ENCODE data around the gene ZC3H6.
"Not testable (repeated sequence)": the region's sequence is repeated elsewhere in the genome, so short reads cannot be mapped to it uniquely, and the experiment has no call there.

Gene ZC3H6

DNA sequence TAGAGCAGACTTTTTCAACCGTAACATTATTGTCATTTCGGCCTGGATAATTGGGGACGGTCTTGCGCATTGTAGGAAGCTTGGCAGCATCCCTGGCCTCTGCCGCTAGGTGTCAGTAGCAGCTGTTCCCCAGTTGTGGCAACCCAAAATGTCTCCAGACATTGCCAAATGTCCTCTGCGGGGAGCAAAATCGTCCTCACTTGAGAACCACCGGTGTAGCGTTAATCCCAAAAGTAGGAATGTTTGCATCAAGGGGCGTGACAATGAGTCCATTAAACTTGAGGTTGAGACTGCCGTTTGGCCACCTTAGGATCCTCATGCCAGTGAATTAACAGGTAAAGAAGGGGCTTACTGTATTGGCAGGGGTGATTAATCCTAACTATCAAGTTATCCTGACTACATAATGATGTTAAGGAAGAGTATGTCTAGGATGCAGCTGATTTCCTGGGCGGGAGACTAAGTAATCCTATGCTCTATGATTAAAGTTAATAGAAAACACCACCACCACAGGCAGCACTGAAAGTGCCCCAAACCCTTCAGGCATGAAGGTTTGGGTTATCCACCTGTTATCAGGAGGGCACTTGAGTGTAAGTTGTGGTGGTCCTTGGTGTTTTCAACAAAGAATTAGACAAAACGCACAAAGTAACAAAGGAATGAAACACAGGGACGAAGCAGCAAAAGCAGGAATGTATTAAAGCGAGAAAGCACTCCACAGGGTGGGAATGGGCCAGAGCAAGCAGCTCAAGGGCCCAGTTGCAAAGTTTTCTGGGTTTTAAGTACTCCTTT, 15.7 kb upstream of the ZC3H6 start:
- H3K4me1 Mint-ChIP-seq: peaks cover 7% of the 10 kb centered on the region
- DNase-seq (ENCODE audit: low spot score in 2 of 2) (peak; percentile 74 to 91), ATAC-seq (peak; percentile 62)
- peaks cover 7% of the 10 kb centered on the region for H3K36me3 Mint-ChIP-seq
- peak overlapping the region; percentile 45 for H3K4me3 Mint-ChIP-seq
- peaks cover 4% of the 10 kb centered on the region for H3K9me3 Mint-ChIP-seq
- peak overlapping the region; percentile 73 for H3K27ac Mint-ChIP-seq

DNA sequence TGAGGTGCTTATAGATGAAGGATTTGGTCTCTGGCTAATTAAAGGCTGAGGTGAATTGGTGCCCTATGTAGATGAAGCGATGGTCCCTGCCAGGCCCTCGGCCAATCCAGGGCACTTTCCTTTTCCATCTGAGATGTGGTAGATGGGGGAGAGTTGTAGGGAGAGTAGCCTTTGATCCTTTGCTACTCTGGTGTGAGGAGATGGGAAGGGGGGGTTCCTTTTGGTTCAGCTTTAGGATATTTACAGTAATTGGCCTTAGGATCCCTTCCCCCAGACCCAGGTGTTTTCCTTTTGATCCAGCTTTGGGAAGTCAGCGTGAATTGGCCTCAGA, 15.1 kb upstream of the ZC3H6 start:
- Mint-ChIP-seq H3K9me3 (peaks cover 4% of the 10 kb centered on the region), H3K27ac (no peak overlapping the region), H3K4me1 (peaks cover 7% of the 10 kb centered on the region), H3K36me3 (peaks cover 1% of the 10 kb centered on the region), H3K4me3 (no peak overlapping the region)
- ATAC-seq (no peak), DNase-seq (ENCODE audit: low spot score in 2 of 2) (no peak)

DNA sequence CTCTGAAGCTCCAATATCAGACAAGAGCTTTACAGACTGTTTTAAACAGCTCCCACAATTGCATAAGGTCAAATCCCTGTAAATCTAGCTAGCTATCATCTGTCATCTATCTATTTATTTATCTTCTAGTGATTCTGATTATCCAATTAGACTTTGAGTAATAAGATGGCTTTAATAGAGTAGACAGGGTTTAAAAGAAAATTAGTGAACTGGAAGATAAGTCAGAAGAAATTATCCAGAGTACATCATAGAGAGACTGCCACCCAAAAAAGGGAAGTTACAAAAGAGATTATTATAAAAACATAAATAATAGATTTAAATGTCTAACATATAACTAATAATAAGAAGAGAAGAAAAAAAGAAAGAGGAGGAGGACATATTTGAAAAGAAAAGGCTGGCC, 12.5 kb upstream of the ZC3H6 start:
- Mint-ChIP-seq H3K9me3 (peaks cover 4% of the 10 kb centered on the region), H3K4me3 (no peak overlapping the region), H3K36me3 (no peaks in the 10 kb centered on the region), H3K27ac (no peak overlapping the region), H3K4me1 (peaks cover 7% of the 10 kb centered on the region)
- DNase-seq (ENCODE audit: low spot score in 2 of 2): no peak
- no peak for ATAC-seq

DNA sequence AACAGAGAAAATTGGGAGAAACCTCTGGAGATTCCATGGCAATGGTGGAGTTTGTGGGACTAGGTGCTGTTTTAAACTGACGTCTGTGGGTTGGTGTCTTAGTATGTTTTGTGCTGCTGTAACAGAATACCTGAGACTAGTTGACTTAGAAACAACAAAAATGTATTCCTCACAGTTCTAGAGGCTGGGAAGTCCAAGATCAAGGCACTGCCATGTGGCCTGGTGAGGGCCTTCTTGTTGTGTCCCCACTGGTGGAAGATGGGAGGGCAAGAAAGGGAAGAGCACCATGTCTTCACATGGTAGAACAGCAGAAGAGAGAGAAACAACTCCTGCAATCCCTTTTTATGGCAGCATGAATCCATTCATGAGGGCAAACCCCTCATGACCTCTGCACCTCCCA, 6.8 kb upstream of the ZC3H6 start:
- H3K36me3 Mint-ChIP-seq: no peaks in the 10 kb centered on the region
- peaks cover 5% of the 10 kb centered on the region for H3K9me3 Mint-ChIP-seq
- no peak for ATAC-seq
- no peak for DNase-seq (ENCODE audit: low spot score in 2 of 2)
- H3K4me1 Mint-ChIP-seq: no peaks in the 10 kb centered on the region
- H3K4me3 Mint-ChIP-seq: no peak overlapping the region
- no peak overlapping the region for H3K27ac Mint-ChIP-seq

DNA sequence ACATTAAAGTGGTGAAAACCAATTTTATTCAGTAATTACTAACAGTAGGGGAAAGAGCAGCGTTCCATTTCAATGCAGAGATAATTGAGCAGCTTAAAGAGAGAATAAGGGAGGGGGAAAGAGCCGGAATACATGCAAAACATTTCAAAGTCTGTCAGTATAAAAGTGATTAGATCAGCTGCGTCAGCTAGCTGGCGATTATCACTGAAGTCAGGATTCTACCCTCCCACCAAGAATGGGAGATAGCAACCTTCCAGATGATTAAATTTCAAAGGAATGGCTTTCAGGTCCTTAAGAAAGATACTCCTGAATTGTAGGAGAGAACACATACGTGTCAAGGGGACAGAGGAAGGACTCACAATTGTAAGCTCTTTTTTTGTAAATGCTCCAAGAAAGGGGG, 2.7 kb upstream of the ZC3H6 start:
- Mint-ChIP-seq H3K4me3 (no peak overlapping the region), H3K36me3 (peaks cover 10% of the 10 kb centered on the region)

DNA sequence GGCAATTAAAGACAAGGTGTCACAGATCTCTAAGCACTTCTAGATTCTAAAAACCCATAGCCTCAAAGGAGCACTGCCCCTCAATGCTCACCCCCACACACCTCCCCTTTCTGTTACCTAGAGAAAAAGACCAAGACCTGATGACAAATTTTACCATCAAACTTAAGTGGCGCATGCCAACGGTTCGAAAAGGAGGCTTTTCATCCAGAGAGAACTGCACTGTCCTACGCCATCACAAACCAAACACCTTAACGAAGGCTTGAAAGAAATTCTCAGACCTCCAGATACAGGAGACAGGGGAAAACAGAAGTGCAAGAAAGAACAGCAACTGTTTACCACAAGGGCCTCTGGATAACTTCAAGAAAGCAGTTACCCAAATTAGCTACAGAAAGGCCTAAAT, 2.0 kb upstream of the ZC3H6 start:
- Mint-ChIP-seq H3K27ac (peak overlapping the region; percentile 37), H3K4me1 (no peaks in the 10 kb centered on the region), H3K4me3 (no peak overlapping the region), H3K36me3 (peaks cover 10% of the 10 kb centered on the region), H3K9me3 (peaks cover 3% of the 10 kb centered on the region)
- no peak for ATAC-seq
- DNase-seq (ENCODE audit: low spot score in 2 of 2): no peak

More for the DNA sequence above, 2.7 kb upstream of the ZC3H6 start:
- no peak for DNase-seq (ENCODE audit: low spot score in 2 of 2)
- H3K27ac Mint-ChIP-seq: no peak overlapping the region
- H3K4me1 Mint-ChIP-seq: no peaks in the 10 kb centered on the region
- peaks cover 5% of the 10 kb centered on the region for H3K9me3 Mint-ChIP-seq
- ATAC-seq: no peak

DNA sequence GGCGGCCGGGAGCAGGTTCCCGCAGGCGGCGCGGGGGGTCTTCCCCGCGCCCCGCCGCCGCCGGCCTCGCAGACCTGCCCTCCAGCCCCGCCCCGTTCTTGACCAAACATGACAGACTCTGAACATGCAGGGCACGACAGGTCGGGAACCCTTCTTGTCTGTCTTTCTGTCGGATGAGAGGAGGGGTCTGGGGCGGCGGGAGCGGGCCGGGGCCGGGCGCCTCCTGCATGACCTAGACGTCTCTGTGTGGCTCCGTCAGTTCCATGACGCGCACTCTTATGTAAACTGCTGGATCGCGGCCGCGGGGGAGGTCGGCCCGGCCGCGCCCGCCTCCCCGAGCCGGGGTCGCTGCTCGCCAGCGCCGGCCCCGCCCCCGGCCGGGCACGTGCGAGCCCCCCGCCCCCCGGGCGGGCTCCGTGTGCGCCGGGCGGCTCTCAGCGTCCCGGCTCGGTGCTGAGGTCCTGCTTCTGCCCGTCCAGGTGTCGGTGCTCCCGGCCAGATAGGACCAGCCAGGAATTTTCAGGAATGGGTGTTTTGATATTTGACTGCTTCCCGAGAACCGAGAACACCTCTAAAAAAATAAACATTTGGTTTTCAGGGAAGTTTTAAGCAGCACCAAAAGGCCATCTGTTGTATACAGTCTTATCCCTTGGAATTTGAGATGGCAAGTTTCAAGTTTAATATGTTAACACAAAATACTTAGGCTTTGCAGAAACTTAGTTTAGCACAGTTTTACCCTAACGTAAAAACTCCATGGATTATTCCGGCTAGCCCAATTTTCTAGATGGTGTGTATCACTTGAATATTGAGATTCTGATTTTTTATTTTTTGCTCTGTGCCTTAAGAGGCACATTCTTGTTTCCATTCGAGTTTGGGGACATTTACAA, 733 bp downstream of the ZC3H6 start:
- Mint-ChIP-seq H3K4me1 (peaks cover 7% of the 10 kb centered on the region), H3K27ac (peak overlapping the region; percentile 99), H3K9me3 (no peaks in the 10 kb centered on the region)

DNA sequence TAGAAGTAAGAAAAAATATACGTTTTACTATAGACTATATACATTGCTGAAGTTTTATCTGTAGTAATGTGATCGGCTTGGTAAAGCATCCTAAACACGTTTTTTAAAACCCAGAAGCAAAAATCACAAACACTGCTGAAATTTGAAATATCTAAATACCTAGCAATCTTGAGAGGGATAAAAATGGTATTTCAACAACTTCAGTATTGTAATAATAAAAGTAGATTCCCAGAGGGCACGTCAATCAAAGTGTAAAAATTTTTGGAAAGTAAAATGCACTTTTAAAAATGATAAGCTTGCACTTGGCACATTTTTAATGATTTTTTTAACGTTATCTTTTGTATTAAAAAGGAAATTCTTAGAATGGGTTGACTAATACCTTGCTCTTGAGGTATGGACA, 1.6 kb downstream of the ZC3H6 start:
- ATAC-seq (no peak), DNase-seq (ENCODE audit: low spot score in 2 of 2) (no peak)
- H3K9me3 Mint-ChIP-seq: no peaks in the 10 kb centered on the region
- H3K36me3 Mint-ChIP-seq: peaks cover 10% of the 10 kb centered on the region
- peaks cover 14% of the 10 kb centered on the region for H3K4me1 Mint-ChIP-seq
- H3K4me3 Mint-ChIP-seq: peak overlapping the region; percentile 84
- peak overlapping the region; percentile 99 for H3K27ac Mint-ChIP-seq

More for the DNA sequence above, 733 bp downstream of the ZC3H6 start:
- ATAC-seq (peak; percentile 82), DNase-seq (ENCODE audit: low spot score in 2 of 2) (peak; percentile 67 to 90)
- Mint-ChIP-seq H3K4me3 (peak overlapping the region; percentile 84), H3K36me3 (peaks cover 10% of the 10 kb centered on the region)

DNA sequence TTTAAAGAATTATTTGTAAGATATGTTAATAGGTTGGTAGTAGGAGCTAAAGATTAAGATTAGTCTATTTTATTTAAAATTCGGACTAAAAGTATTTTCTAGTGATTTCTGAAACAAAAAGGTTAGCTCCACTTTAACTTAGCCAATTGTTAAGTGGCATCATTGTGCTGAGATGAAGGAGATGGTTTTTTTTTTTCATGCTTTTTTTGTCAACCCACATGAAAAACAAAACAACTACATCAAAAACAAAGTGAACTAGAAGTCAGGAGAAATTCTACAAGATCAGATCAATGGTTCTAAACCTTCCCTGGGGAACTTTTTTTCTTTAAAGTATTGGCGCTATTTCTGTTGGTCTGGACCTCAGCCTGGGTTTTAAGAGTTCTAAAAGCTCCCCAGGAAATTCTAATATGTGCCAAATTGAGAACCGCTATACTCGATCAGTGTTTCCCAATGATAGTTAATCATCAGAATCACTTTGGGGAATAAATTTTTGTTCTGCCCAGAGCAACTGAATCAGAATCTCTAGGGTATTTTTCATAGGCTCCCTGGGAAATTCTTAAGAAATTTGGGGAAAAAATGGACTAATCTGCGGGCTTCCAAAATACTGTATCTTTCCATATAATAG, 2.3 kb downstream of the ZC3H6 start:
- peaks cover 14% of the 10 kb centered on the region for H3K4me1 Mint-ChIP-seq
- no peak overlapping the region for H3K4me3 Mint-ChIP-seq
- DNase-seq (ENCODE audit: low spot score in 2 of 2): no peak
- no peaks in the 10 kb centered on the region for H3K9me3 Mint-ChIP-seq
- ATAC-seq: no peak
- peaks cover 10% of the 10 kb centered on the region for H3K36me3 Mint-ChIP-seq
- H3K27ac Mint-ChIP-seq: no peak overlapping the region

DNA sequence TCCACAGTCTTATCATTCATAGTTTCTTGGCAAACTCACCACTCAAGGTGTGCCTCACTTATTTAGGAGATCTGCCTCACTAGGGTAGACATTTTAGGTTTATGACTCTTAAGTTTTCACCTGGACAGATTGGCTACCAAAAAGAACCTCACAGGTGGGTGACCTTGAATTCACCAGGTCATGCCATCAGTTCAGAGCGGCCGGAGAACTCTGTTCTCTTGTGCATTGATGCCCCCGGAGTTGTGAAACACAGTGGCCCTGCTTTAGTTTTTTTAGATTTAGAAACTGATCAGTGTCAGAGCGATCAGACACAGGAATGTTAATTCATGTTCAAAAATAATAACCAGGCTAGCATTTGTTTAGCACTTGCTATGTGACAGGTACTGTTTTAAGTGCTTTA, 6.7 kb downstream of the ZC3H6 start:
- not testable (repeated sequence) for H3K4me3 Mint-ChIP-seq; ATAC-seq; H3K9me3 Mint-ChIP-seq; H3K36me3 Mint-ChIP-seq; H3K27ac Mint-ChIP-seq; DNase-seq (ENCODE audit: low spot score in 2 of 2)
- peaks cover 14% of the 10 kb centered on the region for H3K4me1 Mint-ChIP-seq

DNA sequence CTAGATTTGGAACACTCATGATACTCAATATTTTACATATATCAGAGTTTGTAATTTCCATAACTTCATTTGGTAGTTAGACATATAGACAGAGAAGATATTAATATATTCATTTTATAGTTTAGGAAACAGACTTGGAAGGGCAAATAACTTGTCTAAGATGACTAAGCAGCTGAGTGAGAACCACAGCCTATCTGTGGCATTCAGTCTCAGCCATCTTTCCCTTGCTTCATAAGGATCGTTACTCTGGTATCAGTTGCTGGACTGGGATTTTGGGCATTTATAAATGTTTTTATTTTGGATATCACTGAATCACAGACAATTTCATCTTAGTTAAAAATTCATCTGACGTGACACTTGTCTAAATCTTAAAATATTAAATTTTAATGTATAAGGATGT, 8.1 kb downstream of the ZC3H6 start:
- not testable (repeated sequence) for H3K36me3 Mint-ChIP-seq; H3K4me3 Mint-ChIP-seq; ATAC-seq; DNase-seq (ENCODE audit: low spot score in 2 of 2); H3K27ac Mint-ChIP-seq; H3K9me3 Mint-ChIP-seq
- H3K4me1 Mint-ChIP-seq: peaks cover 14% of the 10 kb centered on the region

DNA sequence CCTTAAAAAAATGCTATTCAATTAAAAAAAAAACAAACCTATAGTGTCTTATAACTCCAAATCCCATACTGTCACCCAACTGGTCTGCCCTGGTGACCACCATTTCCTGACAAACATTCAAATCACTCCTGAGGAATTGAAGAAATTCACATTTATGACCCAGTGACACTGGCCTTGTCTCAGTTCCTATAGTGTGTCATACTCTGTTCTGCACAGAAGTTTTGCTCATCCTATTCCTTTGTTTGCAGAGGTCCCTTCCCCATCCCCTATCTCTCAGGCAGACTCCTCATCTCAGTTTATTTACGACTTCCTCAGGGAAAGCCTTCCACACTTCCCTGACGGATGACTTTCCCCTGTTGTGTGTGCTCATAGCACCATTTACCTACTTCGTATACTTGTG, 14.7 kb downstream of the ZC3H6 start:
- DNase-seq (ENCODE audit: low spot score in 2 of 2): no peak
- no peak overlapping the region for H3K4me3 Mint-ChIP-seq
- no peaks in the 10 kb centered on the region for H3K4me1 Mint-ChIP-seq
- no peaks in the 10 kb centered on the region for H3K36me3 Mint-ChIP-seq
- ATAC-seq: no peak
- H3K9me3 Mint-ChIP-seq: no peaks in the 10 kb centered on the region
- H3K27ac Mint-ChIP-seq: no peak overlapping the region

DNA sequence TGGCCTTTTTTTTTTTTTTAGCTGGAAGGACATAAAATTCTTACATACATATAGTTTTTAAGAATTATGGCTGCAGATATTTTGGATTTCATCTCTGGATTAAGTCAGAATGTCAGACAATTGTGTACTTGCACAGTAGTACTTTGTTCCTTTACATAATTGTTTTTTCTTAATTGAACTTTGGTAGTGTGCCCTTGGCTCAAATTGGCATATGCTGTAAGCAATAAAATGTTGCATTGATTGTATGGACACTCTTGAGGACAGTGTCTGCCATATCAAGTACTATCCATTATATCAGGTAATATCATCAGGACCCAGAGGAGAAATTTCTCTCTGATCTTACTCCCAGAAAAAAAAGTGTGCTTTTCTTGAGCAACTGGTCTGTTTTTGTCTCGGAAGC, 15.3 kb downstream of the ZC3H6 start:
- H3K9me3 Mint-ChIP-seq: no peaks in the 10 kb centered on the region
- H3K36me3 Mint-ChIP-seq: no peaks in the 10 kb centered on the region
- no peak overlapping the region for H3K4me3 Mint-ChIP-seq
- no peaks in the 10 kb centered on the region for H3K4me1 Mint-ChIP-seq
- no peak overlapping the region for H3K27ac Mint-ChIP-seq
- DNase-seq (ENCODE audit: low spot score in 2 of 2): no peak
- no peak for ATAC-seq

DNA sequence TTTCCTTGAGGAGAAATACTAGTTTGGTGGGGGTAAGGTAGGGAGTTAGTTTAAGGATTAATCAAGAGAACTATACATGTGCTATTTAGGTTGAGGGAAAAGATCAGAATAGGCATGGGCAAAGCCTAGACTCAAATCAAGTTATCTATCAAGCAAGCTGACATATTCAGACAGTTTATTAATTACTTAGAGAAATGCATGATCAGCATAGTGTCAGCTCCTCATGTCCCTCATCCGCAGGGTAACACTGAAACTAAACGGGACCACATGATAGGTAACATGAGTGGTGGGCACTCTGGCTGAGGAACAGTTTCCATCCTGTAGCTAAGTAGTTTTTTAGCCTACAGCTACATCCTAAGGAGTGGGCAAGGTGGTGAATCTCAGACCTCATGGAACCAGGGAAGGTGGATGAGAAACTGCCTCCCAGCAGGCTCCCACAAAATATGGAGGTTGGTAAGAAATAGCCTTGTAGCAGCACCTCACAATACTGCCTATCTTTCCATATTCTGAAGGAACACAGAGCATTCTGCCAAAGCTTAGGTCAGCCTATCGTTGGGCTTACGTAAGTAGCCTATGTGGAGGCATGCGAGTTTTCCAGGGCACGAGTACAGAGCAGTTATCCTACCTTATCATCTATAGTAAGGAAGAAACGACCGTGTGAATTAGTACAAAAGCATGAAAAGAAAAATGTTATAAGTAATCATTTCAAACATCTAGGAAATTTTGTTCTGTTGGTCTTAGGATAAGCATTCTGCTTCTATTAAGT, 18.4 kb downstream of the ZC3H6 start:
- H3K27ac Mint-ChIP-seq: no peak overlapping the region
- H3K4me3 Mint-ChIP-seq: no peak overlapping the region
- ATAC-seq (no peak), DNase-seq (ENCODE audit: low spot score in 2 of 2) (no peak)
- H3K4me1 Mint-ChIP-seq: peaks cover 6% of the 10 kb centered on the region
- H3K36me3 Mint-ChIP-seq: no peaks in the 10 kb centered on the region
- H3K9me3 Mint-ChIP-seq: no peaks in the 10 kb centered on the region

All from stimulated activated effector memory CD8-positive, alpha-beta T cell treated with anti-CD3 and anti-CD28 coated beads, Interleukin-12 subunit alpha, Interleukin-12 subunit beta, amount 100 ng/mL, for 72 hours (primary cell).